Epithelial cell of proximal tubule (primary cell): ENCODE data around the gene NDUFV3. TPM values are rescaled to one million over a fixed set of nuclear protein-coding genes. Genes with fewer than 3 reads are reported as not detected.

Experiments used
- DNase-seq: peaks from one replicate; pipeline ENCODE4 v3.0.0-alpha.2; 2011; ENCODE audit warnings: low read depth
- H3K4me3 ChIP-seq: 2 replicates; pipeline ENCODE4 v1.5.1; 2011; ENCODE audit warnings: low read depth, mild to moderate bottlenecking, low read length
- CTCF ChIP-seq: conservative IDR thresholded peaks from 2 replicates; pipeline ENCODE4 v1.5.1; 2012; ENCODE audit warnings: low read depth, mild to moderate bottlenecking, low read length
- total RNA-seq: library from RNA; depleted of rRNA; stranded (reverse); fragments of >200 nt; gene quantifications from 2 replicates; pipeline ENCODE4 v1.2.3, GENCODE V29; 2015

The NDUFV3 gene
- total RNA-seq, 1 donor from 2014 or later, result 27.1 TPM

- TF ChIP-seq CTCF, result no peak
- DNase-seq, result no peak
- no peak overlapping the region for H3K4me3 ChIP-seq
Measured at GRCh38 chr21:42858957-42859890, 33.9 kb upstream of the NDUFV3 start.

- no peak overlapping the region for H3K4me3 ChIP-seq
- no peak for DNase-seq
- no peak for TF ChIP-seq CTCF
Measured at GRCh38 chr21:42859891-42860230, 33.2 kb upstream of the NDUFV3 start.

- no peak for TF ChIP-seq CTCF
- no peak overlapping the region for H3K4me3 ChIP-seq
- no peak for DNase-seq
Measured at GRCh38 chr21:42860345-42860744, 32.8 kb upstream of the NDUFV3 start.

GRCh38 chr21:42861311-42861847 lies 31.7 kb upstream of the NDUFV3 start:
- TF ChIP-seq CTCF, result no peak
- no peak overlapping the region for H3K4me3 ChIP-seq
- no peak for DNase-seq

- no peak overlapping the region for H3K4me3 ChIP-seq
- DNase-seq, result no peak
- TF ChIP-seq CTCF, result no peak
Measured at GRCh38 chr21:42861848-42862400, 31.2 kb upstream of the NDUFV3 start.

- DNase-seq, result no peak
- peak; percentile 23 for TF ChIP-seq CTCF
- no peak overlapping the region for H3K4me3 ChIP-seq
Measured at GRCh38 chr21:42862774-42863503, 30.2 kb upstream of the NDUFV3 start.
